ENCODE measurements around the gene SEMA6D.

- TF ChIP-seq CTCF (IDR thresholded peaks at IDR 0.05; ENCODE audit: poor library complexity, severe bottlenecking) = no peak
- TF ChIP-seq POLR2AphosphoS5 (IDR thresholded peaks at IDR 0.05) = no peak
- no peak for TF ChIP-seq EZH2 (IDR thresholded peaks at IDR 0.05; ENCODE audit: borderline replicate concordance, insufficient read depth, low read length, poor library complexity, severe bottlenecking)
- no peak for TF ChIP-seq REST (IDR thresholded peaks at IDR 0.05; ENCODE audit: borderline replicate concordance)
- TF ChIP-seq RAD21 (conservative IDR thresholded peaks at IDR 0.05) = no peak
Observed at GRCh38 chr15:47682661-47683060, 34.6 kb upstream of the SEMA6D start.
